ENCODE data around the gene TENM4. TPM values are rescaled to one million over a fixed set of nuclear protein-coding genes. Genes with fewer than 3 reads are reported as not detected.

TENM4 gene
- total and polyA plus RNA-seq, 2 of the 13 experiments (the other 11 are each of a cell fraction or from before 2014, with no cell fraction given) = not detected

GRCh38 chr11:78798663-78799062 is 642.2 kb downstream of the TENM4 start (continued):
- TF ChIP-seq ZNF318 (CRISPR knock-in tag; IDR thresholded peaks at IDR 0.05) = no peak
- no peak for TF ChIP-seq HBP1 (CRISPR knock-in tag; IDR thresholded peaks at IDR 0.05; ENCODE audit: low read depth)
- TF ChIP-seq THAP11 (CRISPR knock-in tag; IDR thresholded peaks at IDR 0.05) = no peak
- TF ChIP-seq XRCC5 (optimal IDR thresholded peaks at IDR 0.05; ENCODE audit: low read length) = peak; percentile 82
- no peak for TF ChIP-seq TFDP2 (CRISPR knock-in tag; IDR thresholded peaks at IDR 0.05)
- TF ChIP-seq ZNF570 (CRISPR knock-in tag; IDR thresholded peaks at IDR 0.05; ENCODE audit: borderline replicate concordance) = no peak
- TF ChIP-seq ZNF768 (CRISPR knock-in tag; IDR thresholded peaks at IDR 0.05) = peak; percentile 63; the same call in 1 of the 2 replicates
- peak; percentile 87 for TF ChIP-seq CTCF (CRISPR knock-in tag; IDR thresholded peaks at IDR 0.05)
- no peak for TF ChIP-seq ERF (CRISPR knock-in tag; IDR thresholded peaks at IDR 0.05)

Measured in HepG2 (cell line).